ENCODE data around the gene OTUD4. TPM values are rescaled to one million over a fixed set of nuclear protein-coding genes. Genes with fewer than 3 reads are reported as not detected.

OTUD4 gene
- total and polyA plus RNA-seq, 2 donors (not counting 3 experiments of a cell fraction or from before 2014, with no cell fraction given), result 12.6 to 40.9 TPM

DNA sequence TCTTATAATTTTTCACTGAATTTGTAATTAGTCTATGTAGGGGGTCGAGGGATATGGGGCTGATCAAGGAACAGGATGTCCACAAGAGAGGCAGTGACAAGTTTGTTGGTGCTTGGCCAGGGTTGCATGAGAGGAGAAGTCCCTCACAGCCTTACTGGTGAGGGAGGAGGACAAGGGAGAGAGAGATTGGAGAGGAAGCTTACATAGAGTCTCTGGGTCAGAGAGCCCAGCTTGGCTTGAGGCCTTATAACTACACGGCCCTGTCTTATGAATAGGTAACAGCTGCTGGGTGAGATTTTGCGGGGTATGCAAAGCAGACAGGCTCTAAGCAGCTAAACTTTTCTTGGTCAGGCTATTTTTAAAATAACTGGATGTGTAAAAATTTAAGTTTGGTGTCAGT lies 37.9 kb upstream of the OTUD4 start:
- peak; percentile 46 for FAIRE-seq
- no peak overlapping the region for H3K4me2 ChIP-seq (ENCODE audit: insufficient read depth, low read length)
- CTCF ChIA-PET, result interaction anchor here (1.0 to 3.7 kb wide), 5 partner anchors 16 to 399 kb away, joined by 3 to 197 read pairs (median 40); partner anchors contain the start of gene MMAA

DNA sequence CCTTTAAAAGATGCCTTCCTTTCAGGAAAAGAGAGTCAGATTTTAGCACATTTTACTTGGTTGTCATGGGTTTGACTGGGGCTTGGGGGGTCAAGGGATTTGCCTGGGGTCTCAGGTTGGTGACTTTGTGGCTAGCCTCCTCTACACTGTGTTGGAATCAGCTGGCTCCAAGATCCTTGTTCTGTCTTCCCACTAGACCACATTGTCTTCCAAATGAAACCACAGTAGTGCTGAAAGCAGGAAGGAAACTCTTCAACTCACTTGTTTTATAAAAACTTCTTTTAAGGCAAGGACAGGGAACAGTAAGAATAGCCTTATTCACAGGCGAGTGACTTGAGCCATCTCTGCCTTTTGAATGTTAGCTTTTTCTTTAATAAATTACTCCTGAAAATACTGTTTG lies 37.0 kb upstream of the OTUD4 start:
- Histone ChIP-seq H3K9me3 (replicated peaks; ENCODE audit: control insufficient read depth, insufficient read depth, low read length) (no peaks in the 10 kb centered on the region), H3K27ac (ENCODE audit: insufficient read depth, low read depth, low read length) (no peak overlapping the region), H2AFZ (ENCODE audit: low read depth, low read length) (peak overlapping the region; percentile 34), H3K27me3 (ENCODE audit: control insufficient read depth in 2 of 2, insufficient read depth in 2 of 2, low read length in 2 of 2) (peaks cover 4% of the 10 kb centered on the region in 2 experiments), H3K4me2 (ENCODE audit: insufficient read depth, low read length) (no peak overlapping the region), H4K20me1 (replicated peaks; ENCODE audit: control insufficient read depth, extremely low read depth, insufficient read depth, low read length) (no peaks in the 10 kb centered on the region), H3K79me2 (ENCODE audit: control insufficient read depth, insufficient read depth, low read length) (no peaks in the 10 kb centered on the region), H3K9ac (replicated peaks; ENCODE audit: extremely low read depth, insufficient read depth, low read length) (no peak overlapping the region), H3K4me1 (ENCODE audit: control insufficient read depth, extremely low read depth, insufficient read depth, low read length) (peaks cover 4% of the 10 kb centered on the region), H3K9me1 (replicated peaks; ENCODE audit: control insufficient read depth, extremely low read depth, insufficient read depth, low read length) (no peaks in the 10 kb centered on the region), H3K4me3 (replicated peaks in 1 of 3; ENCODE audit: insufficient read depth in 1 of 3, low read depth in 1 of 3, low read length in 3 of 3) (no peak overlapping the region), H3K36me3 (ENCODE audit: control insufficient read depth in 2 of 2, extremely low read depth in 1 of 2, insufficient read depth in 2 of 2, low read length in 2 of 2) (no peaks in the 10 kb centered on the region)
- FAIRE-seq (no peak), DNase-seq (ENCODE audit: low read depth, low spot score) (peak; percentile 10)
- ChIA-PET POLR2A (no interaction called here), CTCF (interaction anchor here (1.3 to 3.7 kb wide), 11 partner anchors 15 to 400 kb away, joined by 3 to 197 read pairs (median 12); partner anchors contain the start of genes MMAA and SMAD1)
- dilution Hi-C loops (cut with MboI; ENCODE audit: extremely low pct_ligation_motif_present, low sequenced_read_pairs), result no loop called here
- TF ChIP-seq EZH2 (IDR thresholded peaks at IDR 0.05; ENCODE audit: borderline replicate concordance, low read depth, low read length, severe bottlenecking), result no peak
- TF ChIP-seq JUN (IDR thresholded peaks at IDR 0.05; ENCODE audit: borderline replicate concordance, insufficient read depth, insufficient read length, low read depth), result no peak
- TF ChIP-seq, protein P1, sequence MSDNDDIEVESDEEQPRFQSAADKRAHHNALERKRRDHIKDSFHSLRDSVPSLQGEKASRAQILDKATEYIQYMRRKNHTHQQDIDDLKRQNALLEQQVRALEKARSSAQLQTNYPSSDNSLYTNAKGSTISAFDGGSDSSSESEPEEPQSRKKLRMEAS (IDR thresholded peaks at IDR 0.05; ENCODE audit: insufficient read depth, insufficient read length), result no peak
- TF ChIP-seq MYC (IDR thresholded peaks at IDR 0.05; ENCODE audit: low read depth, low read length), result no peak
- TF ChIP-seq FOS (IDR thresholded peaks at IDR 0.05; ENCODE audit: borderline replicate concordance, insufficient read depth, low read length), result no peak
- TF ChIP-seq GATA2 (IDR thresholded peaks at IDR 0.05; ENCODE audit: insufficient read depth, insufficient read length, low read depth, low read length), result no peak
- TF ChIP-seq POLR2AphosphoS5 (IDR thresholded peaks at IDR 0.05; ENCODE audit: insufficient read depth, low read depth, low read length), result no peak
- TF ChIP-seq POLR2A (IDR thresholded peaks at IDR 0.05; ENCODE audit: low read depth, low read length), result no peak
- TF ChIP-seq, protein P2, sequence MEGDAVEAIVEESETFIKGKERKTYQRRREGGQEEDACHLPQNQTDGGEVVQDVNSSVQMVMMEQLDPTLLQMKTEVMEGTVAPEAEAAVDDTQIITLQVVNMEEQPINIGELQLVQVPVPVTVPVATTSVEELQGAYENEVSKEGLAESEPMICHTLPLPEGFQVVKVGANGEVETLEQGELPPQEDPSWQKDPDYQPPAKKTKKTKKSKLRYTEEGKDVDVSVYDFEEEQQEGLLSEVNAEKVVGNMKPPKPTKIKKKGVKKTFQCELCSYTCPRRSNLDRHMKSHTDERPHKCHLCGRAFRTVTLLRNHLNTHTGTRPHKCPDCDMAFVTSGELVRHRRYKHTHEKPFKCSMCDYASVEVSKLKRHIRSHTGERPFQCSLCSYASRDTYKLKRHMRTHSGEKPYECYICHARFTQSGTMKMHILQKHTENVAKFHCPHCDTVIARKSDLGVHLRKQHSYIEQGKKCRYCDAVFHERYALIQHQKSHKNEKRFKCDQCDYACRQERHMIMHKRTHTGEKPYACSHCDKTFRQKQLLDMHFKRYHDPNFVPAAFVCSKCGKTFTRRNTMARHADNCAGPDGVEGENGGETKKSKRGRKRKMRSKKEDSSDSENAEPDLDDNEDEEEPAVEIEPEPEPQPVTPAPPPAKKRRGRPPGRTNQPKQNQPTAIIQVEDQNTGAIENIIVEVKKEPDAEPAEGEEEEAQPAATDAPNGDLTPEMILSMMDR (IDR thresholded peaks at IDR 0.05; ENCODE audit: extremely low read depth in 1 of 2, insufficient read depth in 1 of 2, low read depth in 1 of 2, low read length in 2 of 2), result no peak
- BruUV-seq (replicated peaks), result no TSS peak
- intact Hi-C loops (cut with micrococcal nuclease), result loop anchor here (2.0 to 5.0 kb wide), 2 partner anchors 17 to 265 kb away; partner anchors contain the start of gene SMAD1

More for the DNA sequence above, 37.9 kb upstream of the OTUD4 start:
- DNase-seq (ENCODE audit: low read depth, low spot score), result no peak
- TF ChIP-seq MYC (IDR thresholded peaks at IDR 0.05; ENCODE audit: low read depth, low read length) (no peak), GATA2 (IDR thresholded peaks at IDR 0.05; ENCODE audit: insufficient read depth, insufficient read length, low read depth, low read length) (no peak), EZH2 (IDR thresholded peaks at IDR 0.05; ENCODE audit: borderline replicate concordance, low read depth, low read length, severe bottlenecking) (no peak), JUN (IDR thresholded peaks at IDR 0.05; ENCODE audit: borderline replicate concordance, insufficient read depth, insufficient read length, low read depth) (no peak), POLR2A (IDR thresholded peaks at IDR 0.05; ENCODE audit: low read depth, low read length) (no peak), POLR2AphosphoS5 (IDR thresholded peaks at IDR 0.05; ENCODE audit: insufficient read depth, low read depth, low read length) (no peak), FOS (IDR thresholded peaks at IDR 0.05; ENCODE audit: borderline replicate concordance, insufficient read depth, low read length) (no peak)
- TF ChIP-seq, protein P1 (IDR thresholded peaks at IDR 0.05; ENCODE audit: insufficient read depth, insufficient read length), result no peak
- H3K27ac ChIP-seq (ENCODE audit: insufficient read depth, low read depth, low read length), result no peak overlapping the region
- intact Hi-C loops (cut with micrococcal nuclease) (loop anchor here (5.0 kb wide), 1 partner anchor 264 kb away; the partner anchor contains the start of gene SMAD1), dilution Hi-C loops (cut with MboI; ENCODE audit: extremely low pct_ligation_motif_present, low sequenced_read_pairs) (no loop called here)
- no peaks in the 10 kb centered on the region for H3K79me2 ChIP-seq (ENCODE audit: control insufficient read depth, insufficient read depth, low read length)
- no peak overlapping the region for H3K9ac ChIP-seq (replicated peaks; ENCODE audit: extremely low read depth, insufficient read depth, low read length)
- no peaks in the 10 kb centered on the region for H4K20me1 ChIP-seq (replicated peaks; ENCODE audit: control insufficient read depth, extremely low read depth, insufficient read depth, low read length)
- no peaks in the 10 kb centered on the region for H3K27me3 ChIP-seq (ENCODE audit: control insufficient read depth in 2 of 2, insufficient read depth in 2 of 2, low read length in 2 of 2)
- H3K4me1 ChIP-seq (ENCODE audit: control insufficient read depth, extremely low read depth, insufficient read depth, low read length), result peaks cover 4% of the 10 kb centered on the region
- H3K9me1 ChIP-seq (replicated peaks; ENCODE audit: control insufficient read depth, extremely low read depth, insufficient read depth, low read length), result no peaks in the 10 kb centered on the region
- H3K9me3 ChIP-seq (replicated peaks; ENCODE audit: control insufficient read depth, insufficient read depth, low read length), result no peaks in the 10 kb centered on the region
- H2AFZ ChIP-seq (ENCODE audit: low read depth, low read length), result peak overlapping the region; percentile 30
- no peak overlapping the region for H3K4me3 ChIP-seq (replicated peaks in 1 of 3; ENCODE audit: insufficient read depth in 1 of 3, low read depth in 1 of 3, low read length in 3 of 3)
- H3K36me3 ChIP-seq (ENCODE audit: control insufficient read depth in 2 of 2, extremely low read depth in 1 of 2, insufficient read depth in 2 of 2, low read length in 2 of 2), result no peaks in the 10 kb centered on the region
- no TSS peak for BruUV-seq (replicated peaks)
- POLR2A ChIA-PET, result no interaction called here

Data from endothelial cell of umbilical vein (primary cell).